Measurements from ENCODE around the gene FBXL17.

Gene FBXL17

DNA sequence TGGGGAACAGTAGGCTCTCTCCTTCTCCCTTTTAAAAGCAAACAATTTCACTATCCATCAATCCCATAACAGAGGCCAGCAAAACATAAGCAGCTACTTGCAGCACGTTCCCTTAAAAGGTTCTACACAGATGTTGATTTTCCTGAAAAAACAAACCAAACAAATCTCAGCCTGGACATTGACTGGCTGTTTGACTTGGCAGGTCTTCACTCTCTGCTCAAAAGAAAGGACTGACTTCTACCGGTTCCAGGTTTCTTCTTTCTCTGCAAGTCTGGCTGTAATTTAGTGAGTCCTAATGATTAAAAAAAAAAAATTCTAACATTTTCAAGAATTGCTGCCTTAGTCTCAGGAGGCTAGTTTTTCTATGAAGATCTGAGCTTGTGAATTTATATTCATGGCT is 508.0 kb downstream of the FBXL17 start:
- Mint-ChIP-seq H3K4me3 (no peak overlapping the region), H3K27ac (no peak overlapping the region), H3K4me1 (ENCODE audit: low read depth) (peaks cover 2% of the 10 kb centered on the region), H3K27me3 (ENCODE audit: low read depth) (no peaks in the 10 kb centered on the region), H3K9me3 (no peaks in the 10 kb centered on the region), H3K36me3 (ENCODE audit: low read depth) (no peaks in the 10 kb centered on the region)

DNA sequence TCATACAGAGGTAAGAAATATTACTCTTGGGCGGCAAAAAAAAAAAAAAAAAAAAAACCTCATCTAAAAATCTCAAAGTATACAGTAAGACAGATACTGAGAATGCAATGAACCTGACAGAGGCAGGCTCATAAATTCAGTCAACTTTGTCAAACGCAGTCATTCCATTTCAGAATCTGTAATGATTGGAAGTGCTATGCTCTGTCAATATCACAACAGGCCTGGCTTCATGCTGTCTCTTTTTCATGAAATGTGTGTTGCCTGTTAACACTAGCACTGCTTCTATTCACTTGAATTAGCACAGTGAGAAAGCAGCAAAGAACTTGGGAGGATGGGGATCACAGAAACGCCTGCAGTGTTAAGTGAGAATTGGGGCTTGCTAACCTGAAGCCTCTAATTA is 510.9 kb downstream of the FBXL17 start:
- Mint-ChIP-seq H3K9me3 (no peaks in the 10 kb centered on the region), H3K27me3 (ENCODE audit: low read depth) (no peaks in the 10 kb centered on the region), H3K27ac (no peak overlapping the region), H3K4me1 (ENCODE audit: low read depth) (peaks cover 2% of the 10 kb centered on the region), H3K4me3 (no peak overlapping the region), H3K36me3 (ENCODE audit: low read depth) (no peaks in the 10 kb centered on the region)

DNA sequence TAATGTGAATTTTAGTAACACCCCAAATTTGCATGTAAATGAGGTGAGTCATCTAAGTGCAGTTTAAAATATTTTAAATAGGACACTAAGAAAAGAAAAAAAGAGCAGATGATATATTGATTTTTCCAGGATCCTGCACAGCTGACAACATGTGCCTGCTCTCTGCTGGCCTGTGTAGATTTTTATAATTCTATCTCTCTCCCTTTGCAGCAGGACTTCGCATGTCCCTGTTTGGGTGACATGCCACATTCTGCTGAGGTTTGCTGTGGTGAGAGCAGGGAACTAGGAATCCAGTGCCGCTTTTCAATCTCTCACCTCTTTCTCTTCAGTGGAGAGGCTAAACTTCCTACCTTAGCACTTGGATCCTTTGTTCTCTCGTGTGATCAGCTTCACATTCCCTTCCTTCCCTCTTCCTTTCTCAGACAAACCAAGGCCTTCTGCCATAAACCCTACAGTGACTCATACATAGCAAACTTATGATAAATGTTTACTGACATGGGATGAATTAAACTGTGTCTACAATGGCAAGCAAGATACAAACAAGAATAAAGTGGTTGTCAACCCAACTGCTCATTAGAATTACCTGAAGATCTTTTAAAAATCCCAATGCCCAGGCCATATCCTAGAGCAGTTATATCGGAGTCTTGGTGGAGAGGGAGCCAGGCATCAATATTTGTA is 512.3 kb downstream of the FBXL17 start:
- H3K9me3 Mint-ChIP-seq, result peaks cover 5% of the 10 kb centered on the region
- H3K27ac Mint-ChIP-seq, result no peak overlapping the region
- no peaks in the 10 kb centered on the region for H3K27me3 Mint-ChIP-seq (ENCODE audit: low read depth)
- H3K4me1 Mint-ChIP-seq (ENCODE audit: low read depth), result peaks cover 2% of the 10 kb centered on the region
- no peaks in the 10 kb centered on the region for H3K36me3 Mint-ChIP-seq (ENCODE audit: low read depth)
- H3K4me3 Mint-ChIP-seq, result no peak overlapping the region

GRCh38 chr5:107868650-107869409 is 513.1 kb downstream of the FBXL17 start:
- peaks cover 9% of the 10 kb centered on the region for H3K9me3 Mint-ChIP-seq
- H3K36me3 Mint-ChIP-seq (ENCODE audit: low read depth), result no peaks in the 10 kb centered on the region
- no peak overlapping the region for H3K27ac Mint-ChIP-seq
- no peaks in the 10 kb centered on the region for H3K27me3 Mint-ChIP-seq (ENCODE audit: low read depth)
- no peak overlapping the region for H3K4me3 Mint-ChIP-seq
- H3K4me1 Mint-ChIP-seq (ENCODE audit: low read depth), result no peaks in the 10 kb centered on the region

DNA sequence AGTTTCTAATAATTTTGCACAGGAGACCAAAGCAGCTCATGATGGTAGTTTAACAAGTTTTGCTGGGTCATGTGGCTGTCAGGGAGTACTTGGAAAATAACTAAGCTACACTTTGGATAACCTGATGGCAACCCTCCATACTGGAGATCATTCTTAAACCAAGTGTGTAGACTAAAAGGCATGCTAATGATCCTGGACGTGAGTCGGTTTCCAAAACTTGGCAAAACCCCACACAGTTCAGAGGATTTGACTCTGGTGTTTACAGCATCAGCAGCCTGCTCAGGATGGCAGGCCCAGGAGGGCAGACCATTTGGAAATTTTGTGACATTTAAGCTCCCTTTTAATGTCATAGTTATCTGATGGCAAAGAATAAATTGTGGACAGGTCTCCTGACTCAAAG is 514.6 kb downstream of the FBXL17 start:
- no peak overlapping the region for H3K27ac Mint-ChIP-seq
- H3K9me3 Mint-ChIP-seq, result peaks cover 9% of the 10 kb centered on the region
- no peaks in the 10 kb centered on the region for H3K27me3 Mint-ChIP-seq (ENCODE audit: low read depth)
- H3K4me3 Mint-ChIP-seq, result no peak overlapping the region
- no peaks in the 10 kb centered on the region for H3K4me1 Mint-ChIP-seq (ENCODE audit: low read depth)
- H3K36me3 Mint-ChIP-seq (ENCODE audit: low read depth), result no peaks in the 10 kb centered on the region

GRCh38 chr5:107864793-107865192 is 517.1 kb downstream of the FBXL17 start:
- Mint-ChIP-seq H3K4me3 (no peak overlapping the region), H3K9me3 (peaks cover 9% of the 10 kb centered on the region), H3K4me1 (ENCODE audit: low read depth) (no peaks in the 10 kb centered on the region), H3K27ac (no peak overlapping the region), H3K36me3 (ENCODE audit: low read depth) (no peaks in the 10 kb centered on the region), H3K27me3 (ENCODE audit: low read depth) (no peaks in the 10 kb centered on the region)

DNA sequence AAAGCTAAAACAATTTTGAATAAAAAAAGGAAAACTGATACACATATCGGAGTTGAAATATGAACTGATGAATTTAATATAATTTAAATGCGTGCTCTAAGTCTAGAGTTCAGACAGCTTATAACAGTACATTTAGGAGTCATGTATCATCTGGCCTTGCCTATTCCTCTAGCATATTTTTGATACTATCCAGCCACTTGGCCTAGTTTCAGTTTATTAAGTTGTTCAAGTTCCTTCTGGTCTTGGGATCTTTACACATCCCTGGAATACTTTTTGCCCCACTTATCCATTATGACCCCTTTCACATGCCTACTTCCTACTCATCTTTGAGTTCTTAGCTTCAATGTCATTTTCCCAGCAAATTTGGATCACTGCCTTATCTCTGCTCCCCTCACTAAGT is 518.8 kb downstream of the FBXL17 start:
- H3K27me3 Mint-ChIP-seq (ENCODE audit: low read depth), result peaks cover under 1% of the 10 kb centered on the region
- no peak overlapping the region for H3K27ac Mint-ChIP-seq
- no peaks in the 10 kb centered on the region for H3K4me1 Mint-ChIP-seq (ENCODE audit: low read depth)
- H3K9me3 Mint-ChIP-seq, result peaks cover 9% of the 10 kb centered on the region
- no peak overlapping the region for H3K4me3 Mint-ChIP-seq
- H3K36me3 Mint-ChIP-seq (ENCODE audit: low read depth), result no peaks in the 10 kb centered on the region

GRCh38 chr5:107861565-107861964 is 520.3 kb downstream of the FBXL17 start:
- no peaks in the 10 kb centered on the region for H3K36me3 Mint-ChIP-seq (ENCODE audit: low read depth)
- H3K4me3 Mint-ChIP-seq, result no peak overlapping the region
- H3K27ac Mint-ChIP-seq, result no peak overlapping the region
- H3K27me3 Mint-ChIP-seq (ENCODE audit: low read depth), result peaks cover 6% of the 10 kb centered on the region
- H3K9me3 Mint-ChIP-seq, result peaks cover 9% of the 10 kb centered on the region
- H3K4me1 Mint-ChIP-seq (ENCODE audit: low read depth), result no peaks in the 10 kb centered on the region

DNA sequence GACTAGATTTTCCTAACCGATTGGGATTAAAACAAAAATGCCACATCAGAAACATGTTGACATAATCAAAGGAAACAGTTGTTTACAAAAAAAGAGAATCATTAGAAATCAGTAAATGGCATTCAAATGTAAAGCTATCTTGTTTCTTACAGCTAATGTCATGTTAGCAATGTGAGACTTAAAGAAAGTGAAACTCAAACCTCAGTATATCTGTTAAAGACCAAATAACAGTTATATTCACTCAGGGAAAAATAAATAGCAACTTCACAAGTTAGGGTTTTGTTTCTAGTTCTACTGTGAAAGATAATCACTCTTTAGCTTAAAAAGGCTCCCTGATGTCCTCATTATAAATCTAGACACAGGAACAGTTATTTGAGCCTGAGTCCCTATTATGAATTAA is 521.9 kb downstream of the FBXL17 start:
- Mint-ChIP-seq H3K4me3 (no peak overlapping the region), H3K27ac (no peak overlapping the region)

DNA sequence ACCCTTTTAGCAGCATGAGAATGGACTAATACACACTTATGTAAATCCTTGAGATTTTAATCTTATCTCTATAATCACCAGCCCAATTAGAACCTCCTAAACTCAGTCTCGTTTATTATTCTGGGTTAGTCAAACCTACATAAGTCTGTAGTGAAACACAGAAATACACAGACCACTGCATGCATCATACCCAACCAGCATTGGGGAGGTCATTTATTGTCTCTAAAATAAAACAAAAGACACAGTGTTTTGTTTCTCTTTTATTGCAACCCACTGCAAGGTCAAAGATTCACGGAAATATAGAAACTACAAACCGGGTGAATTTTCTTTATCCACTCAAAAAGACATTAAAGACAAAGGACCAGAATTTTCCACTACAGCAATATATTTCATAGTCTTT is 523.1 kb downstream of the FBXL17 start:
- H3K4me1 Mint-ChIP-seq (ENCODE audit: low read depth), result no peaks in the 10 kb centered on the region
- no peaks in the 10 kb centered on the region for H3K9me3 Mint-ChIP-seq
- no peaks in the 10 kb centered on the region for H3K36me3 Mint-ChIP-seq (ENCODE audit: low read depth)
- peaks cover 6% of the 10 kb centered on the region for H3K27me3 Mint-ChIP-seq (ENCODE audit: low read depth)
- no peak overlapping the region for H3K4me3 Mint-ChIP-seq
- H3K27ac Mint-ChIP-seq, result no peak overlapping the region

More for the DNA sequence above, 521.9 kb downstream of the FBXL17 start:
- Mint-ChIP-seq H3K4me1 (ENCODE audit: low read depth) (no peaks in the 10 kb centered on the region), H3K9me3 (peaks cover 9% of the 10 kb centered on the region), H3K36me3 (ENCODE audit: low read depth) (no peaks in the 10 kb centered on the region), H3K27me3 (ENCODE audit: low read depth) (peaks cover 6% of the 10 kb centered on the region)

- no peak overlapping the region for H3K27ac Mint-ChIP-seq
- H3K4me1 Mint-ChIP-seq (ENCODE audit: low read depth), result no peaks in the 10 kb centered on the region
- H3K27me3 Mint-ChIP-seq (ENCODE audit: low read depth), result peaks cover 6% of the 10 kb centered on the region
- no peaks in the 10 kb centered on the region for H3K36me3 Mint-ChIP-seq (ENCODE audit: low read depth)
- H3K9me3 Mint-ChIP-seq, result no peaks in the 10 kb centered on the region
- no peak overlapping the region for H3K4me3 Mint-ChIP-seq
These were observed 523.6 kb downstream of the FBXL17 start for GRCh38 chr5:107858324-107858723.

DNA sequence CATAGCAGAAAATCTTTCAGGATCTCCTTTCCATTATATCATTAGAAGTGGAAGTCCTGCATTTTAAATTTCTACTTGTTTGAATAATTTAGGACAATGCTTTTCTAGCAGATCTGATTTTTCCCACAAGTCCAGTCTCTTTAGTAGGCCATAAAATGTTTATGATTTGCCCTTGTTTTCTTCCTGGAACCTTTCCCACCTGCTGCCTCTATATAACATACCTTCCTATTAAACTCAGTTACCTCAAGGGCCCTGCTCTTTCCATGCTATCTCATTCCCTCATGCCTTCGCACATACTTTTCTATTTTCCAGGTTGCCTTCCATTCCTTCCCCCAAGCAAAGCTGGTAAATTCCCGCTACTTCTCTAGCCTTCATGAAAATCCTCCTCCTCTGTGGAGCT is 524.1 kb downstream of the FBXL17 start:
- peaks cover 6% of the 10 kb centered on the region for H3K27me3 Mint-ChIP-seq (ENCODE audit: low read depth)
- H3K4me1 Mint-ChIP-seq (ENCODE audit: low read depth), result no peaks in the 10 kb centered on the region
- no peaks in the 10 kb centered on the region for H3K36me3 Mint-ChIP-seq (ENCODE audit: low read depth)
- H3K9me3 Mint-ChIP-seq, result no peaks in the 10 kb centered on the region
- no peak overlapping the region for H3K27ac Mint-ChIP-seq
- no peak overlapping the region for H3K4me3 Mint-ChIP-seq

- Mint-ChIP-seq H3K4me3 (no peak overlapping the region), H3K9me3 (no peaks in the 10 kb centered on the region), H3K27me3 (ENCODE audit: low read depth) (peaks cover 6% of the 10 kb centered on the region), H3K4me1 (ENCODE audit: low read depth) (no peaks in the 10 kb centered on the region), H3K27ac (no peak overlapping the region), H3K36me3 (ENCODE audit: low read depth) (no peaks in the 10 kb centered on the region)
These were observed 526.7 kb downstream of the FBXL17 start for GRCh38 chr5:107855171-107855570.

DNA sequence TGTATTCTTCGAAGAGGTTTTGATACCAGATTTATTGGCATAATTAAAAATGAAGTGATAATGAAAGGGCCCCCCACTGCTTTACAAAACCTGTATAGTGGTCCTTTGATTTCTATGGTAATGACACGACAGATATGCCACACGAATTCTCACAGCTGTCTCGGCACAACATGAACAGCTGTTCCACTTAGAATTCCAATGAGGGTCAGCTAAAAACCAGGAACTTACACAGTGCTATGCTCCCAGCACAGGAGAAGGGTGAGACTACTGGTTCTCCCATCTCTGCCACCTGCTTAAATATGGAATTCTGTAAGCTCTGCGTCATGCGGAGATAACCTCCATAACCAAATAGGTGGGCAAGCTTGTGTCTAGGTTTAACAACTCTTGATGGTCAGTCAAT is 528.2 kb downstream of the FBXL17 start:
- Mint-ChIP-seq H3K9me3 (no peaks in the 10 kb centered on the region), H3K4me1 (ENCODE audit: low read depth) (no peaks in the 10 kb centered on the region), H3K36me3 (ENCODE audit: low read depth) (no peaks in the 10 kb centered on the region), H3K27ac (no peak overlapping the region), H3K27me3 (ENCODE audit: low read depth) (peaks cover 6% of the 10 kb centered on the region), H3K4me3 (no peak overlapping the region)

DNA sequence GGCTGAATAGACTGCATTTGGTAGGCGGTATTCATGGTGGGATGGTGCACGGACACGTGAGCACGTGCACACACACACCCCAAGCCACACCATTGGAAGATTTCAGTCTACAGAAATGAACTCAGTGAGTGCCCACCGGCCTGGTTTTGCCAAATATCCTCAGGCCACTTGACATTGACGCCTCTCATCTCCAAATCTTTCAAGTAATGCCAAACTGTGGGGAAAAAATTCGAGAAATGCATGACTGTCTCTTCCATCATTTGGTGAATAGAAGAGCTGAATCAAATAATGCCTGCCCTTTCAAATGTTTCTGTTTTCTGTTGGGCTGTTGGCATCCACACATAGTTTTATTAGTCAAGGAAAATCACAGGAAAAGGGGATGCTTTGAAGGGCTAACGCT is 528.9 kb downstream of the FBXL17 start:
- peaks cover 4% of the 10 kb centered on the region for H3K27me3 Mint-ChIP-seq (ENCODE audit: low read depth)
- no peak overlapping the region for H3K27ac Mint-ChIP-seq
- no peaks in the 10 kb centered on the region for H3K4me1 Mint-ChIP-seq (ENCODE audit: low read depth)

More for the DNA sequence above, 528.9 kb downstream of the FBXL17 start:
- no peaks in the 10 kb centered on the region for H3K9me3 Mint-ChIP-seq
- H3K36me3 Mint-ChIP-seq (ENCODE audit: low read depth), result no peaks in the 10 kb centered on the region
- no peak overlapping the region for H3K4me3 Mint-ChIP-seq

Data from T-helper 1 cell treated with Interleukin-12 subunit alpha and Interleukin-12 subunit beta and Interleukin-4 antibody, amounts not matched to agents 30 μg/mL and 1 μg/mL, for 36 hours (primary cell).